Calu3 (cell line): ENCODE results near the gene CTXN1. TPM values are rescaled to one million over a fixed set of nuclear protein-coding genes. Genes with fewer than 3 reads are reported as not detected.

Experiments
- BruUV-seq: library from RNA; stranded (reverse); fragments of 400-500 nt; replicated peaks from 2 replicates; lab custom pipeline; 2021; lab: Mats Ljungman, UMichigan
- CTCF ChIA-PET: fragments of 300-600 bp; sonication (Branson Sonifier 250); formaldehyde crosslinking; loops from one replicate; lab custom pipeline; 2022; ENCODE audit warnings: antibody characterized with exemption; lab: Charles Lee
- DNase-seq: peaks from one replicate; pipeline ENCODE4 v3.0.0; 2022
- H3K27ac Mint-ChIP-seq: one replicate; pipeline ENCODE4 v1.8.0; 2022; ENCODE audit warnings: mixed read lengths; ENCODE audit not compliant: unreplicated experiment
- H3K27me3 Mint-ChIP-seq: one replicate; pipeline ENCODE4 v1.8.0; 2022; ENCODE audit warnings: mixed read lengths; ENCODE audit not compliant: unreplicated experiment
- H3K36me3 Mint-ChIP-seq: one replicate; pipeline ENCODE4 v1.8.0; 2022; ENCODE audit warnings: mild to moderate bottlenecking, moderate library complexity, mixed read lengths; ENCODE audit not compliant: insufficient read depth, unreplicated experiment
- H3K4me1 Mint-ChIP-seq: one replicate; pipeline ENCODE4 v1.8.0; 2022; ENCODE audit warnings: mild to moderate bottlenecking, low read depth, mixed read lengths; ENCODE audit not compliant: unreplicated experiment
- H3K4me3 Mint-ChIP-seq: one replicate; pipeline ENCODE4 v1.8.0; 2022; ENCODE audit warnings: mild to moderate bottlenecking, low read depth, moderate library complexity, mixed read lengths; ENCODE audit not compliant: unreplicated experiment
- H3K9me3 Mint-ChIP-seq: one replicate; pipeline ENCODE4 v1.8.0; 2022; ENCODE audit warnings: low read depth, mixed read lengths; ENCODE audit not compliant: unreplicated experiment
- CTCF ChIP-seq: fragments of 200-600 bp; IDR thresholded peaks from one replicate; pipeline ENCODE4 v1.8.0; 2022; ENCODE audit warnings: antibody characterized with exemption; ENCODE audit not compliant: unreplicated experiment
- intact Hi-C: fragments of 100-400 bp; cut with micrococcal nuclease; formaldehyde crosslinking; loops from one replicate; pipeline ENCODE4 v1.10.0; 2022; ENCODE audit not compliant: unreplicated experiment
- total RNA-seq: library from RNA; stranded (reverse); gene quantifications from 2 replicates; pipeline ENCODE4 v1.2.3, GENCODE V29; 2022

Gene CTXN1
- total RNA-seq, 1 experiment from 2014 or later = 12.2 TPM

- H3K9me3 Mint-ChIP-seq = no peaks in the 10 kb centered on the region
- no TSS peak for BruUV-seq
- no peak for DNase-seq
- H3K27me3 Mint-ChIP-seq = no peaks in the 10 kb centered on the region
- peaks cover 16% of the 10 kb centered on the region for H3K4me1 Mint-ChIP-seq
- no peak for TF ChIP-seq CTCF
- intact Hi-C loops = no loop called here
- peak overlapping the region; percentile 90 for H3K4me3 Mint-ChIP-seq
- no peak overlapping the region for H3K27ac Mint-ChIP-seq
- CTCF ChIA-PET = no interaction called here
- H3K36me3 Mint-ChIP-seq = peaks cover 45% of the 10 kb centered on the region
Observed at GRCh38 chr19:7905859-7906258, 20.1 kb downstream of the CTXN1 start.

- peak overlapping the region; percentile 90 for H3K4me3 Mint-ChIP-seq
- no peaks in the 10 kb centered on the region for H3K9me3 Mint-ChIP-seq
- peaks cover 16% of the 10 kb centered on the region for H3K4me1 Mint-ChIP-seq
- CTCF ChIA-PET = no interaction called here
- H3K36me3 Mint-ChIP-seq = peaks cover 45% of the 10 kb centered on the region
- TF ChIP-seq CTCF = no peak
- intact Hi-C loops = no loop called here
- H3K27me3 Mint-ChIP-seq = no peaks in the 10 kb centered on the region
- BruUV-seq = no TSS peak
- no peak for DNase-seq
- H3K27ac Mint-ChIP-seq = peak overlapping the region; percentile 80
Observed at GRCh38 chr19:7905268-7905667, 20.7 kb downstream of the CTXN1 start.

GRCh38 chr19:7904074-7905020, 21.6 kb downstream of the CTXN1 start:
- Mint-ChIP-seq H3K27me3 (no peaks in the 10 kb centered on the region), H3K9me3 (no peaks in the 10 kb centered on the region), H3K36me3 (peaks cover 45% of the 10 kb centered on the region), H3K27ac (peak overlapping the region; percentile 80), H3K4me3 (peak overlapping the region; percentile 90), H3K4me1 (peaks cover 16% of the 10 kb centered on the region)
- CTCF ChIA-PET = interaction anchor here (0.6 to 1.5 kb wide), 3 partner anchors 10 to 51 kb away, joined by 3 to 5 read pairs (median 4); no protein-coding TSS in a partner anchor
- TSS peak; percentile 69 for BruUV-seq
- intact Hi-C loops = no loop called here
- DNase-seq = no peak
- no peak for TF ChIP-seq CTCF

GRCh38 chr19:7903244-7904073, 22.5 kb downstream of the CTXN1 start, which contains the start of gene MAP2K7:
MAP2K7 (plus strand) TSS chr19:7903877; CDS start chr19:7903945, 68 bp downstream.
- Mint-ChIP-seq H3K9me3 (no peaks in the 10 kb centered on the region), H3K36me3 (peaks cover 45% of the 10 kb centered on the region), H3K4me3 (peak within 1 kb of the TSS; percentile 90), H3K27me3 (no peaks in the 10 kb centered on the region), H3K27ac (peak within 1 kb of the TSS; percentile 95), H3K4me1 (peaks cover 16% of the 10 kb centered on the region)
- CTCF ChIA-PET = interaction anchor here (0.6 to 1.5 kb wide), 4 partner anchors 9 to 50 kb away, joined by 3 to 5 read pairs (median 4); partner anchors contain the start of gene SNAPC2
- intact Hi-C loops = no loop called here
- DNase-seq = peak; percentile 98
- TF ChIP-seq CTCF = no peak
- no TSS peak for BruUV-seq
